GM12873 (cell line): ENCODE measurements around the gene NLRC5.

ENCODE experiments used
- TF ChIP-seq, protein P1 (sequence below): IDR thresholded peaks from 2 replicates; pipeline ENCODE4 v1.5.1; 2012; ENCODE audit warnings: low read depth, mild to moderate bottlenecking, moderate library complexity, low read length, control low read depth; ENCODE audit not compliant: insufficient read depth; ENCODE audit errors: missing control alignments

Gene NLRC5

GRCh38 chr16:57064995-57065394, 75.6 kb downstream of the NLRC5 start:
- TF ChIP-seq, protein P1, sequence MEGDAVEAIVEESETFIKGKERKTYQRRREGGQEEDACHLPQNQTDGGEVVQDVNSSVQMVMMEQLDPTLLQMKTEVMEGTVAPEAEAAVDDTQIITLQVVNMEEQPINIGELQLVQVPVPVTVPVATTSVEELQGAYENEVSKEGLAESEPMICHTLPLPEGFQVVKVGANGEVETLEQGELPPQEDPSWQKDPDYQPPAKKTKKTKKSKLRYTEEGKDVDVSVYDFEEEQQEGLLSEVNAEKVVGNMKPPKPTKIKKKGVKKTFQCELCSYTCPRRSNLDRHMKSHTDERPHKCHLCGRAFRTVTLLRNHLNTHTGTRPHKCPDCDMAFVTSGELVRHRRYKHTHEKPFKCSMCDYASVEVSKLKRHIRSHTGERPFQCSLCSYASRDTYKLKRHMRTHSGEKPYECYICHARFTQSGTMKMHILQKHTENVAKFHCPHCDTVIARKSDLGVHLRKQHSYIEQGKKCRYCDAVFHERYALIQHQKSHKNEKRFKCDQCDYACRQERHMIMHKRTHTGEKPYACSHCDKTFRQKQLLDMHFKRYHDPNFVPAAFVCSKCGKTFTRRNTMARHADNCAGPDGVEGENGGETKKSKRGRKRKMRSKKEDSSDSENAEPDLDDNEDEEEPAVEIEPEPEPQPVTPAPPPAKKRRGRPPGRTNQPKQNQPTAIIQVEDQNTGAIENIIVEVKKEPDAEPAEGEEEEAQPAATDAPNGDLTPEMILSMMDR = no peak

DNA sequence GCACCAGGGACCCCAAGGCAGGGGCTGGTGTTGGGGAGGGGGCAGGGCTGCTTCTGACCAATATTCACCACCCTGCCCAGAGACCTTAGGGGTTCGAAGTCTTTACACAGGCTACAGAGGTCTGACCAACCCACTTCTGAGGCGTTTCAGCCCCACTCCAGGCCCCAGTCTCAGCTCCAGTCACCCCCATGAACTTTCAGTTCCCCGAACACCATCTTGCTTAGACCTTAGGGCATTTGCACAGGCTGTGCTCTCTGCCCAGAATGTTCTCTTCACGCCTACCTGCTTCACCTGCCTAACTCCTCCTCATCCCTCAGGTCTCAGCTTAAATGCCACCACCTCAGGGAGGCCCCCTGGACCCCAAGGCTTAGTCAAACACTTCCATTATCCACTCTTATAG, 77.3 kb downstream of the NLRC5 start:
- TF ChIP-seq, protein P1 = no peak

- TF ChIP-seq, protein P1 = no peak
Measured at GRCh38 chr16:57067347-57067746, 78.0 kb downstream of the NLRC5 start.

DNA sequence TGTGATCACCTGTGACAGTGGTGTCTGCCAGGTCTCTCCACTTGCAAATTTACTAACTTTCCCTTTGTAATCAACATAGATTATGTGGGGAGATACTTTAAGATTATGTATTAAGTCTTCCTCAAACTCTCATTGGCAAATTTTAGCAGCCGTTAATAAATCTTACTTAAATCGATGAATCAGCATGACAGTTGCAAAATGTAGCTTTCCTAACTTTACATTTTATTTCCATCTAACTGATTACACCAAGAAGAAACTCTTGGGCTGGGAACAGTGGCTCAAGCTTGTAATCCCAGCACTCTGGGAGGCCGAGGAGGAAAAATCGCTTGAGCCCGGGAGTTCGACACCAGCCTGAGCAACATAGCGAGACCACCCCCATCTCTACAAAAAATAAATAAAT, 79.7 kb downstream of the NLRC5 start:
- TF ChIP-seq, protein P1 = no peak

DNA sequence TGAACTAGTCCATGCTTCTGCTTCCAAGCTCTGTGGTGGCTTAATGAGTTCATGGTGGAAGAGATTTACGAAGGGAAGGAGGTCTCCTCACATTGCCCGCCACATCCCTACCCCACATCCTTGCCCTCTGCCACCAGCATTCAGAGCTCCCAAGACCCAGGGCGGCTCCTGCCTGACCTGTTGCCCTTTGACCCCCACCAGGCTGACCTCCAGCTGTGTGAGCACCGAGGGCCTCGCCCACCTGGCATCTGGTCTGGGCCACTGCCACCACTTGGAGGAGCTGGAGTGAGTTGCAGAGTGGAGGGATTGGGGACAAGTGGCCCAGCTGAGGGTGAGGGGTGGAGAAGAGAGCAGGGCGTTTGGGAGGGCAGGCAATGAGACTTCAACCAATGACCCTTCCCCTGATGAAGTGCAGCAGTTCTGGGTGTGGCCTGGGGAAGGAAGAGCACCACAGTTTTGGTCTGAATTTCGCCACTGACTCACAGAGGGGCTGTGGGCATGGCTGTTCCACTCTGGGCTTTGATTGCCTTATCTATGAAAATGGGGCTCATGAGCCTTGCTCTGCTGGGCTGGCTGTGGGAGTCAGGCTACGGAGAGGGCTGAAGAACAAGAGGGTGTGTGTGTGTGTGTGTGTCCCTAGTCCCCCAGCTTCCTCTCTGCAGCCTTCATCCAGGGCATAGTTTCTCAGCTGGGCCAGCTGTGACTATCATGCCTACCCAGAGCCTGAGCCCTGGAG, 80.4 kb downstream of the NLRC5 start:
- TF ChIP-seq, protein P1 = no peak

DNA sequence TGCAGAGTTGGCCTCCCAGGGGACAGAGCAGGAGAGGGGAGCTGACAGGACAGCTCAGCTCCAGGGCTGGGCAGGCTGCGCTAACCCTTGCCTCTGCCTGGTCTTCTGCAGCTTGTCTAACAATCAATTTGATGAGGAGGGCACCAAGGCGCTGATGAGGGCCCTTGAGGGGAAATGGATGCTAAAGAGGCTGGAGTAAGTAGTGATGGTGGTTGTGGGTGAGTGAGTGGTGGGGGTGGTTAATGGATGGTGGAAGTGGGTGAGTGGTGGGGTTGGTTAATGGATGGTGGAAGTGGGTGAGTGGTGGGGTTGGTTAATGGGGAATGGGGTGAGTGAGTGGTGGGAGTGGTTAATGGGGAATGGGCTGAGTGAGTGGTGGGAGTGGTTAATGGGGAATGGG, 81.1 kb downstream of the NLRC5 start:
- TF ChIP-seq, protein P1 = no peak

- TF ChIP-seq, protein P1 = no peak
Measured at GRCh38 chr16:57071831-57072582, 82.7 kb downstream of the NLRC5 start.
